Body of pancreas (tissue), 4 donors: ENCODE results near the gene RICTOR.

Experiments
- CTCF ChIP-seq, 7 experiments: fragments of 450-650 bp in 4 of 7; fragments of 200-600 bp in 3 of 7; sonication (generic) in 3 of 7; IDR thresholded peaks; one replicate each; pipeline ENCODE4 v1.5.1; 2016 to 2019; ENCODE audit warnings: antibody characterized with exemption in 7 of 7
- POLR2A ChIP-seq, 3 donors: fragments of 450-650 bp; IDR thresholded peaks; one replicate each; pipeline ENCODE4 v1.6.1; 2016; ENCODE audit warnings: antibody characterized with exemption in 3 of 3, mild to moderate bottlenecking in 2 of 3

GRCh38 chr5:39074017-39074814 lies at the start of gene RICTOR:
- TF ChIP-seq CTCF (IDR thresholded peaks at IDR 0.05) (no peak), POLR2A (IDR thresholded peaks at IDR 0.05) (peak; percentile 48 to 71 (median 69))
